HCT116 (cell line): Measurements from ENCODE around the gene FBXO8. TPM values are rescaled to one million over a fixed set of nuclear protein-coding genes. Genes with fewer than 3 reads are reported as not detected.

ENCODE experiments used
- ATAC-seq: fragments of 200-7000 bp; cut with Tn5 transposase; 2 replicates; pipeline ENCODE4 v1.9.1; 2020; ENCODE audit warnings: mild to moderate bottlenecking, moderate library complexity
- BruUV-seq: library from RNA; stranded (reverse); fragments of 400-500 nt; replicated peaks from 2 replicates; lab custom pipeline; 2021; lab: Mats Ljungman, UMichigan
- CTCF ChIA-PET: fragments of 300-600 bp; sonication (Branson Sonifier 250); formaldehyde crosslinking; loops from one replicate; lab custom pipeline; 2021; ENCODE audit warnings: antibody characterized with exemption; lab: Charles Lee
- POLR2A ChIA-PET: fragments of 300-600, 350-600 bp; sonication (Branson Sonifier 250); formaldehyde crosslinking; loops from one replicate; lab custom pipeline; 2021; ENCODE audit warnings: antibody characterized with exemption; lab: Charles Lee
- RAD21 ChIA-PET, 2 experiments: fragments of 300-600 bp; sonication (Branson Sonifier 250); formaldehyde crosslinking; loops; one replicate each; lab custom pipeline; 2023; ENCODE audit warnings: low total read pairs in 2 of 2; ENCODE audit not compliant: uncharacterized antibody in 2 of 2, unreplicated experiment in 2 of 2, low non-redundant PET in 1 of 2; lab: Charles Lee
- DNase-seq: peaks from one replicate; pipeline ENCODE4 v3.0.0-alpha.2; 2010; ENCODE audit warnings: low read depth, low spot score
- H2AFZ ChIP-seq: fragments of 200-600 bp; shearing (Covaris generic), sonication (generic); 2 replicates; pipeline ENCODE4 v1.6.1; 2017; ENCODE audit warnings: low read depth, mixed run types, mixed read lengths, antibody characterized with exemption, low read length; ENCODE audit not compliant: poor library complexity, severe bottlenecking
- H3K27ac ChIP-seq: 2 replicates; pipeline ENCODE4 v1.5.1; 2012; ENCODE audit warnings: low read depth, low read length
- H3K27me3 ChIP-seq: fragments of 200-600 bp; sonication (generic); 2 replicates; pipeline ENCODE4 v1.6.1; 2016; ENCODE audit warnings: mixed run types, low read length, mixed read lengths; ENCODE audit not compliant: insufficient read depth
- H3K36me3 ChIP-seq, 2 experiments: fragments of 200-500 bp in 1 of 2; fragments of 200-600 bp in 1 of 2; sonication (Bioruptor generic) in 1 of 2; sonication (generic) in 1 of 2; 2 replicates each; pipeline versions ENCODE4 v1.5.1 to v1.6.1; 2014 to 2016; ENCODE audit warnings: low read length in 2 of 2, inconsistent platforms in 1 of 2, mixed read lengths in 1 of 2, mixed run types in 1 of 2; ENCODE audit not compliant: insufficient read depth in 2 of 2, control insufficient read depth in 1 of 2
- H3K4me1 ChIP-seq, 2 experiments: fragments of 200-600 bp in 1 of 2; sonication (generic) in 1 of 2; 2 replicates each; pipeline versions ENCODE4 v1.5.1 to v1.6.1; 2012 to 2017; ENCODE audit warnings: low read length in 2 of 2, inconsistent platforms in 1 of 2, mild to moderate bottlenecking in 1 of 2, mixed read lengths in 1 of 2, mixed run types in 1 of 2, moderate library complexity in 1 of 2; ENCODE audit not compliant: insufficient read depth in 2 of 2, control insufficient read depth in 1 of 2
- H3K4me2 ChIP-seq: fragments of 200-600 bp; sonication (generic); 2 replicates; pipeline ENCODE4 v1.6.1; 2017; ENCODE audit warnings: mixed run types, low read length, mixed read lengths
- H3K4me3 ChIP-seq, 2 experiments: fragments of 200-600 bp in 1 of 2; sonication (generic) in 1 of 2; replicated peaks in 1 of 2; 2 replicates each; pipeline ENCODE4 v1.5.1; 2011 to 2016; ENCODE audit warnings: low read length in 2 of 2, control low read depth in 1 of 2, low read depth in 1 of 2, mild to moderate bottlenecking in 1 of 2, mixed read lengths in 1 of 2, mixed run types in 1 of 2
- H3K79me2 ChIP-seq: fragments of 200-600 bp; sonication (generic); 2 replicates; pipeline ENCODE4 v1.6.1; 2017; ENCODE audit warnings: mild to moderate bottlenecking, mixed run types, low read length, moderate library complexity, mixed read lengths; ENCODE audit not compliant: insufficient read depth
- H3K9ac ChIP-seq: fragments of 200-600 bp; sonication (generic); 2 replicates; pipeline ENCODE4 v1.6.1; 2016; ENCODE audit warnings: low read length, mixed read lengths
- H3K9me2 ChIP-seq: fragments of 200-600 bp; sonication (generic), shearing (Covaris generic); 2 replicates; pipeline ENCODE4 v1.6.1; 2017; ENCODE audit warnings: mixed run types, mild to moderate bottlenecking, moderate library complexity; ENCODE audit not compliant: insufficient read depth
- H3K9me3 ChIP-seq, 2 experiments: fragments of 200-500 bp in 1 of 2; fragments of 200-600 bp in 1 of 2; sonication (Bioruptor generic) in 1 of 2; sonication (generic) in 1 of 2; 2 replicates each; pipeline ENCODE4 v1.6.1; 2014 to 2017; ENCODE audit warnings: low read length in 2 of 2, mixed read lengths in 2 of 2, inconsistent platforms in 1 of 2, low read depth in 1 of 2, mild to moderate bottlenecking in 1 of 2, mixed run types in 1 of 2, moderate library complexity in 1 of 2; ENCODE audit not compliant: control insufficient read depth in 1 of 2, insufficient read depth in 1 of 2
- H4K20me1 ChIP-seq: fragments of 200-600 bp; sonication (generic), shearing (Covaris generic); 2 replicates; pipeline ENCODE4 v1.6.1; 2017; ENCODE audit warnings: mixed run types, mild to moderate bottlenecking, moderate library complexity; ENCODE audit not compliant: insufficient read depth
- CEBPB ChIP-seq: IDR thresholded peaks from 2 replicates; pipeline ENCODE4 v1.6.1; 2012; ENCODE audit warnings: low read depth
- EGR1 ChIP-seq: IDR thresholded peaks from 2 replicates; pipeline ENCODE4 v1.6.1; 2012; ENCODE audit warnings: low read depth
- EZH2 ChIP-seq: fragments of 200-600 bp; sonication (generic); IDR thresholded peaks from 2 replicates; pipeline ENCODE4 v1.6.1; 2017; ENCODE audit warnings: antibody characterized with exemption, mixed run types
- EZH2phosphoT487 ChIP-seq: fragments of 200-600 bp; IDR thresholded peaks from 2 replicates; pipeline ENCODE4 v1.6.1; 2018; ENCODE audit warnings: antibody characterized with exemption, borderline replicate concordance
- FOSL1 ChIP-seq: IDR thresholded peaks from 2 replicates; pipeline ENCODE4 v1.6.1; 2012; ENCODE audit warnings: low read depth
- POLR2A ChIP-seq: IDR thresholded peaks from 2 replicates; pipeline ENCODE4 v1.7.0; 2011; ENCODE audit warnings: borderline replicate concordance; ENCODE audit not compliant: insufficient read depth, insufficient read length; ENCODE audit errors: extremely low read depth
- POLR2AphosphoS5 ChIP-seq: IDR thresholded peaks from 2 replicates; pipeline ENCODE4 v1.6.1; 2011; ENCODE audit warnings: mild to moderate bottlenecking, low read depth, low read length, moderate library complexity
- SIN3A ChIP-seq: IDR thresholded peaks from 2 replicates; pipeline ENCODE4 v1.6.1; 2012; ENCODE audit warnings: low read depth
- SP1 ChIP-seq: IDR thresholded peaks from 2 replicates; pipeline ENCODE4 v1.6.1; 2012; ENCODE audit warnings: low read depth
- SRF ChIP-seq: IDR thresholded peaks from 2 replicates; pipeline ENCODE4 v1.6.1; 2012; ENCODE audit warnings: low read depth
- YY1 ChIP-seq: IDR thresholded peaks from 2 replicates; pipeline ENCODE4 v1.6.1; 2011; ENCODE audit warnings: low read length, low read depth, moderate library complexity, mild to moderate bottlenecking; ENCODE audit not compliant: insufficient replicate concordance; ENCODE audit errors: extremely low read depth
- ZFX ChIP-seq: fragments of 450-650 bp; IDR thresholded peaks from 2 replicates; pipeline ENCODE4 v1.6.1; 2017
- ZNF274 ChIP-seq: fragments of 200-500 bp; sonication (Bioruptor generic); IDR thresholded peaks from 2 replicates; pipeline ENCODE4 v1.6.1; 2014; ENCODE audit warnings: mild to moderate bottlenecking, low read depth, low read length, inconsistent platforms
- intact Hi-C: fragments of 100-400 bp; cut with micrococcal nuclease; formaldehyde crosslinking; loops from 2 replicates; pipeline ENCODE4 v1.10.0; 2022
- total RNA-seq: library from RNA; stranded (reverse); gene quantifications from one replicate; pipeline ENCODE4 v1.2.1, GENCODE V29; 2021; ENCODE audit not compliant: unreplicated experiment
- TF ChIP-seq, protein P1 (sequence below), 3 experiments: fragments of 200-600 bp in 1 of 3; sonication (generic) in 1 of 3; IDR thresholded peaks in 2 of 3; conservative IDR thresholded peaks in 1 of 3; 2 replicates each; pipeline ENCODE4 v1.5.1; 2012 to 2017; ENCODE audit warnings: low read depth in 2 of 3, low read length in 2 of 3, antibody characterized with exemption in 1 of 3, borderline replicate concordance in 1 of 3, control low read depth in 1 of 3, mild to moderate bottlenecking in 1 of 3, mixed read lengths in 1 of 3, mixed run types in 1 of 3, moderate library complexity in 1 of 3; ENCODE audit not compliant: insufficient read depth in 1 of 3
- TF ChIP-seq, protein P2 (sequence below): IDR thresholded peaks from 2 replicates; pipeline ENCODE4 v1.6.1; 2011; ENCODE audit warnings: mild to moderate bottlenecking, low read length, moderate library complexity; ENCODE audit not compliant: insufficient replicate concordance; ENCODE audit errors: extremely low read depth
- TF ChIP-seq, protein P3 (sequence below): IDR thresholded peaks from 2 replicates; pipeline ENCODE4 v1.6.1; 2012

FBXO8 gene
- total RNA-seq, 1 experiment from 2014 or later = 13.0 TPM

DNA sequence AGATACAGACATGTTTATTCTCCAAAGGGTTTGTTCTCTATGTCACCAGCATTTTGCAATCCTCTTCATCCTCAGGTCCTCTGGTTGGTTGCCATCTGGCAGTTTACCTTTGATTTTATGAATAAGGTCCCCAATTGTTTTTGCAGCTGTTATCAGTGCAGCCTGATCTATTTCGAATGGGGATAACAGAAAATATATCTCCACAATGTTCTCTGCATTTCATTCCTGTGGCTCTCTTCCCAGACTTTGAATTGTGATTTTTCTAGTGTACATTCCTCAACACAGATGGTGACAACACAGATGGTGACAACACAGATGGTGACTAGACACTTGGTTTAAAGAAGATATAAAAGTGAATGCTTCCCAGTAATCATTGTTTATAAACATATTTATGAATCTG is 74.1 kb downstream of the FBXO8 start:
- DNase-seq (no peak), ATAC-seq (no peak)
- TF ChIP-seq FOSL1 = no peak
- TF ChIP-seq EZH2phosphoT487 = no peak
- TF ChIP-seq, protein P1, sequence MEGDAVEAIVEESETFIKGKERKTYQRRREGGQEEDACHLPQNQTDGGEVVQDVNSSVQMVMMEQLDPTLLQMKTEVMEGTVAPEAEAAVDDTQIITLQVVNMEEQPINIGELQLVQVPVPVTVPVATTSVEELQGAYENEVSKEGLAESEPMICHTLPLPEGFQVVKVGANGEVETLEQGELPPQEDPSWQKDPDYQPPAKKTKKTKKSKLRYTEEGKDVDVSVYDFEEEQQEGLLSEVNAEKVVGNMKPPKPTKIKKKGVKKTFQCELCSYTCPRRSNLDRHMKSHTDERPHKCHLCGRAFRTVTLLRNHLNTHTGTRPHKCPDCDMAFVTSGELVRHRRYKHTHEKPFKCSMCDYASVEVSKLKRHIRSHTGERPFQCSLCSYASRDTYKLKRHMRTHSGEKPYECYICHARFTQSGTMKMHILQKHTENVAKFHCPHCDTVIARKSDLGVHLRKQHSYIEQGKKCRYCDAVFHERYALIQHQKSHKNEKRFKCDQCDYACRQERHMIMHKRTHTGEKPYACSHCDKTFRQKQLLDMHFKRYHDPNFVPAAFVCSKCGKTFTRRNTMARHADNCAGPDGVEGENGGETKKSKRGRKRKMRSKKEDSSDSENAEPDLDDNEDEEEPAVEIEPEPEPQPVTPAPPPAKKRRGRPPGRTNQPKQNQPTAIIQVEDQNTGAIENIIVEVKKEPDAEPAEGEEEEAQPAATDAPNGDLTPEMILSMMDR (IDR thresholded peaks at IDR 0.05 in 2 of 3, conservative IDR thresholded peaks at IDR 0.05 in 1 of 3; ENCODE audit: borderline replicate concordance in 1 of 3, insufficient read depth in 1 of 3, low read depth in 2 of 3, low read length in 2 of 3) = no peak
- TF ChIP-seq, protein P2, sequence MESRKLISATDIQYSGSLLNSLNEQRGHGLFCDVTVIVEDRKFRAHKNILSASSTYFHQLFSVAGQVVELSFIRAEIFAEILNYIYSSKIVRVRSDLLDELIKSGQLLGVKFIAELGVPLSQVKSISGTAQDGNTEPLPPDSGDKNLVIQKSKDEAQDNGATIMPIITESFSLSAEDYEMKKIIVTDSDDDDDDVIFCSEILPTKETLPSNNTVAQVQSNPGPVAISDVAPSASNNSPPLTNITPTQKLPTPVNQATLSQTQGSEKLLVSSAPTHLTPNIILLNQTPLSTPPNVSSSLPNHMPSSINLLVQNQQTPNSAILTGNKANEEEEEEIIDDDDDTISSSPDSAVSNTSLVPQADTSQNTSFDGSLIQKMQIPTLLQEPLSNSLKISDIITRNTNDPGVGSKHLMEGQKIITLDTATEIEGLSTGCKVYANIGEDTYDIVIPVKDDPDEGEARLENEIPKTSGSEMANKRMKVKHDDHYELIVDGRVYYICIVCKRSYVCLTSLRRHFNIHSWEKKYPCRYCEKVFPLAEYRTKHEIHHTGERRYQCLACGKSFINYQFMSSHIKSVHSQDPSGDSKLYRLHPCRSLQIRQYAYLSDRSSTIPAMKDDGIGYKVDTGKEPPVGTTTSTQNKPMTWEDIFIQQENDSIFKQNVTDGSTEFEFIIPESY = no peak
- no peak for TF ChIP-seq CEBPB
- no peak for TF ChIP-seq SP1
- no peak for TF ChIP-seq SRF
- TF ChIP-seq, protein P3, sequence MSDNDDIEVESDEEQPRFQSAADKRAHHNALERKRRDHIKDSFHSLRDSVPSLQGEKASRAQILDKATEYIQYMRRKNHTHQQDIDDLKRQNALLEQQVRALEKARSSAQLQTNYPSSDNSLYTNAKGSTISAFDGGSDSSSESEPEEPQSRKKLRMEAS = no peak
- TF ChIP-seq POLR2A = no peak
- no peak for TF ChIP-seq EZH2
- TF ChIP-seq YY1 = no peak
- no peak for TF ChIP-seq SIN3A
- no peak for TF ChIP-seq EGR1
- TF ChIP-seq ZFX = no peak
- TF ChIP-seq ZNF274 = no peak
- no peak for TF ChIP-seq POLR2AphosphoS5
- H3K27ac ChIP-seq = no peak overlapping the region
- no peak overlapping the region for H2AFZ ChIP-seq
- ChIA-PET RAD21 (no interaction called here), CTCF (interaction anchor here (1.7 kb wide), 1 partner anchor 13 kb away, joined by 4 read pairs; no protein-coding TSS in a partner anchor), POLR2A (no interaction called here)
- no TSS peak for BruUV-seq
- no peak overlapping the region for H3K9ac ChIP-seq
- peaks cover 5% of the 10 kb centered on the region for H3K27me3 ChIP-seq
- H3K4me3 ChIP-seq = no peak overlapping the region
- no peaks in the 10 kb centered on the region for H3K9me2 ChIP-seq
- no peaks in the 10 kb centered on the region for H3K79me2 ChIP-seq
- H3K36me3 ChIP-seq = no peaks in the 10 kb centered on the region
- H3K9me3 ChIP-seq = no peaks in the 10 kb centered on the region
- no peaks in the 10 kb centered on the region for H4K20me1 ChIP-seq
- intact Hi-C loops = no loop called here
- H3K4me2 ChIP-seq = no peak overlapping the region
- no peaks in the 10 kb centered on the region for H3K4me1 ChIP-seq
